Measurements from ENCODE around the gene ARF3.

DNA sequence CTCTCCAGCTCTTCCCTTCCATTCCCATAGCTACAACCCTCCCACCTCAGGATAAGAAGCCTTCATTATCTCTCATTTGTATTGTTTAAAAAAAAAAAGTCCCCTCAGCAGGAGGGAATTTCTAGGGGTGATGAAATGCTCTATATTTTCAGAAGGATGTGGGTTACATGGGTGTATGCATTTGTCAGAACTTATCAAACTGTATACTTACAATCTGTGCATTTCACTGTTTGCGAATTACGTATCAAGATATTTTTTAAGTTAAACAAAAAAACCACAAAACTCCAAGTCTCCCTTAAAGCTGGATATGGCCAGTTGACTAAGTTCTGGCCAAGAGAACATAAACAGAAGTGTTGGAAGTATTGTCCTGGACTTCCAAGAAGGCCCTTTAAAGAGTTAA, 30.0 kb downstream of the ARF3 start:
- no peak for TF ChIP-seq POLR2AphosphoS5 (IDR thresholded peaks at IDR 0.05; ENCODE audit: low read depth, low read length)
- no peak for TF ChIP-seq POLR2A (IDR thresholded peaks at IDR 0.05; ENCODE audit: low read depth, low read length)
- no peak for TF ChIP-seq TAF1 (IDR thresholded peaks at IDR 0.05; ENCODE audit: borderline replicate concordance, low read depth, low read length)

Data from GM12892 (cell line).